Natural killer cell treated with Interleukin-12 subunit alpha and Interleukin-12 subunit beta and Interleukin-15 and Interleukin-18, amount 100 ng/mL, for 72 hours (primary cell): Measurements from ENCODE around the gene IFNA1. TPM values are rescaled to one million over a fixed set of nuclear protein-coding genes. Genes with fewer than 3 reads are reported as not detected.

Experiments
- ATAC-seq, 2 donors: fragments of 150-1000 bp; cut with Tn5 transposase in 1 of 2; sonication (Bioruptor Pico), chemical (Tn5 transposase) in 1 of 2; 2 replicates each; pipeline ENCODE4 v1.10.0; 2021
- DNase-seq: peaks from one replicate; pipeline ENCODE4 v3.0.0; 2022; ENCODE audit warnings: low spot score
- H3K27ac Mint-ChIP-seq, 2 donors: 1 replicate in 1 of 2; 2 replicates in 1 of 2; pipeline ENCODE4 v1.8.0; 2022; ENCODE audit warnings: mixed read lengths in 2 of 2, mild to moderate bottlenecking in 1 of 2, moderate library complexity in 1 of 2
- H3K27me3 Mint-ChIP-seq, 2 donors: 1 replicate in 1 of 2; 2 replicates in 1 of 2; pipeline ENCODE4 v1.8.0; 2022; ENCODE audit warnings: mixed read lengths in 2 of 2
- H3K36me3 Mint-ChIP-seq: one replicate; pipeline ENCODE4 v1.8.0; 2022; ENCODE audit warnings: mixed read lengths
- H3K4me1 Mint-ChIP-seq, 2 donors: 1 replicate in 1 of 2; 2 replicates in 1 of 2; pipeline ENCODE4 v1.8.0; 2022; ENCODE audit warnings: low read depth in 2 of 2, mixed read lengths in 2 of 2, mild to moderate bottlenecking in 1 of 2
- H3K4me3 Mint-ChIP-seq: one replicate; pipeline ENCODE4 v1.8.0; 2022; ENCODE audit warnings: mixed read lengths
- H3K9me3 Mint-ChIP-seq: 2 replicates; pipeline ENCODE4 v1.8.0; 2022; ENCODE audit warnings: mixed read lengths
- total RNA-seq, 2 donors: library from RNA; stranded (reverse); gene quantifications; one replicate each; pipeline ENCODE4 v1.2.3, GENCODE V29; 2022

IFNA1 gene
- total RNA-seq, 2 donors from 2014 or later, result not detected

GRCh38 chr9:21465138-21465537 is 24.9 kb downstream of the IFNA1 start:
- Mint-ChIP-seq H3K27me3 (peaks cover 24 to 43% of the 10 kb centered on the region in 2 donors), H3K27ac (no peak overlapping the region), H3K4me1 (no peaks in the 10 kb centered on the region), H3K36me3 (no peaks in the 10 kb centered on the region), H3K9me3 (no peaks in the 10 kb centered on the region), H3K4me3 (no peak overlapping the region)
- no peak for ATAC-seq
- no peak for DNase-seq

- Mint-ChIP-seq H3K27ac (no peak overlapping the region), H3K27me3 (peaks cover 23 to 38% of the 10 kb centered on the region in 2 donors), H3K9me3 (no peaks in the 10 kb centered on the region), H3K4me1 (no peaks in the 10 kb centered on the region), H3K4me3 (no peak overlapping the region), H3K36me3 (no peaks in the 10 kb centered on the region)
- ATAC-seq, result no peak
- no peak for DNase-seq
Measured at GRCh38 chr9:21465859-21466518, 25.8 kb downstream of the IFNA1 start.

GRCh38 chr9:21470126-21470525 is 29.9 kb downstream of the IFNA1 start:
- Mint-ChIP-seq H3K27me3 (peaks cover 12 to 20% of the 10 kb centered on the region in 2 donors), H3K9me3 (no peaks in the 10 kb centered on the region), H3K4me3 (no peak overlapping the region), H3K36me3 (no peaks in the 10 kb centered on the region), H3K4me1 (no peaks in the 10 kb centered on the region), H3K27ac (no peak overlapping the region)
- DNase-seq, result no peak
- no peak for ATAC-seq

- Mint-ChIP-seq H3K36me3 (no peaks in the 10 kb centered on the region), H3K9me3 (no peaks in the 10 kb centered on the region), H3K27me3 (peaks cover 14 to 16% of the 10 kb centered on the region in 2 donors), H3K4me1 (no peaks in the 10 kb centered on the region), H3K4me3 (no peak overlapping the region), H3K27ac (no peak overlapping the region)
- ATAC-seq (no peak), DNase-seq (no peak)
Measured at GRCh38 chr9:21473236-21473635, 33.0 kb downstream of the IFNA1 start.

GRCh38 chr9:21477466-21477865 is 37.2 kb downstream of the IFNA1 start:
- ATAC-seq (peak in 1 of 2 donors; percentile 51), DNase-seq (no peak)
- Mint-ChIP-seq H3K36me3 (no peaks in the 10 kb centered on the region), H3K4me3 (no peak overlapping the region), H3K4me1 (no peaks in the 10 kb centered on the region), H3K27me3 (peaks cover 14 to 25% of the 10 kb centered on the region in 2 donors), H3K9me3 (no peaks in the 10 kb centered on the region), H3K27ac (no peak overlapping the region)

GRCh38 chr9:21479152-21479702 is 39.0 kb downstream of the IFNA1 start:
- no peak overlapping the region for H3K4me3 Mint-ChIP-seq
- no peaks in the 10 kb centered on the region for H3K4me1 Mint-ChIP-seq
- peaks cover 18 to 39% of the 10 kb centered on the region in 2 donors for H3K27me3 Mint-ChIP-seq
- no peaks in the 10 kb centered on the region for H3K9me3 Mint-ChIP-seq
- no peak for DNase-seq
- no peak overlapping the region for H3K27ac Mint-ChIP-seq
- no peak for ATAC-seq
- no peaks in the 10 kb centered on the region for H3K36me3 Mint-ChIP-seq

GRCh38 chr9:21481470-21482056 is 41.3 kb downstream of the IFNA1 start:
- Mint-ChIP-seq H3K4me3 (no peak overlapping the region), H3K27ac (no peak overlapping the region), H3K9me3 (no peaks in the 10 kb centered on the region), H3K4me1 (no peaks in the 10 kb centered on the region), H3K36me3 (peaks cover 6% of the 10 kb centered on the region), H3K27me3 (peaks cover 16 to 46% of the 10 kb centered on the region in 2 donors)
- no peak for ATAC-seq
- DNase-seq, result no peak

- H3K4me1 Mint-ChIP-seq, result no peaks in the 10 kb centered on the region
- no peak for DNase-seq
- H3K27me3 Mint-ChIP-seq, result peaks cover 14 to 43% of the 10 kb centered on the region in 2 donors
- H3K9me3 Mint-ChIP-seq, result no peaks in the 10 kb centered on the region
- H3K4me3 Mint-ChIP-seq, result no peak within 1 kb of the TSS
- H3K36me3 Mint-ChIP-seq, result peaks cover 6% of the 10 kb centered on the region
- ATAC-seq, result no peak
- H3K27ac Mint-ChIP-seq, result no peak within 1 kb of the TSS
Measured at GRCh38 chr9:21482213-21482612, 42.0 kb downstream of the IFNA1 start, which contains the start of gene IFNE. Gene IFNE, minus strand, starts transcription at chr9:21482313. Its CDS starts 619 bp downstream, at chr9:21481694.

Other genes with a start within 250 kb of the IFNA1 start
- not detected for gene IFNA7, start 238.2 kb upstream of the IFNA1 start, total RNA-seq
- gene IFNA10, start 233.3 kb upstream of the IFNA1 start, total RNA-seq, result not detected
- gene IFNA16, start 223.1 kb upstream of the IFNA1 start, total RNA-seq, result not detected
- not detected for gene IFNA17, start 212.2 kb upstream of the IFNA1 start, total RNA-seq
- gene IFNA14, start 200.4 kb upstream of the IFNA1 start, total RNA-seq, result not detected
- not detected for gene IFNA5, start 135.1 kb upstream of the IFNA1 start, total RNA-seq
- gene KLHL9, start 105.0 kb upstream of the IFNA1 start, total RNA-seq, result 10 to 100 TPM; 13.3 to 16.6 TPM
- gene IFNA6, start 89.6 kb upstream of the IFNA1 start, total RNA-seq, result not detected
- not detected for gene IFNA13, start 72.4 kb upstream of the IFNA1 start, total RNA-seq
- gene IFNA2, start 55.0 kb upstream of the IFNA1 start, total RNA-seq, result not detected
- gene IFNA8, start 31.3 kb upstream of the IFNA1 start, total RNA-seq, result not detected
- not detected for gene IFNE, start 41.9 kb downstream of the IFNA1 start, total RNA-seq